GM12878 (cell line): ENCODE results near the gene MAPK1IP1L. TPM values are rescaled to one million over a fixed set of nuclear protein-coding genes. Genes with fewer than 3 reads are reported as not detected.

Experiments used
- FOXK2 ChIP-seq: fragments of 450-650 bp; IDR thresholded peaks from 2 replicates; pipeline ENCODE4 v1.6.1; 2017; ENCODE audit warnings: mild to moderate bottlenecking, moderate library complexity
- IKZF2 ChIP-seq, 2 experiments: fragments of 450-650 bp; IDR thresholded peaks; 2 replicates each; pipeline ENCODE4 v1.6.1; 2017; ENCODE audit warnings: mild to moderate bottlenecking in 2 of 2, moderate library complexity in 2 of 2
- MEF2B ChIP-seq: fragments of 450-650 bp; IDR thresholded peaks from 2 replicates; pipeline ENCODE4 v1.6.1; 2018; ENCODE audit warnings: mild to moderate bottlenecking, moderate library complexity; ENCODE audit not compliant: partially characterized antibody, poor library complexity, severe bottlenecking
- MTA3 ChIP-seq: IDR thresholded peaks from 2 replicates; pipeline ENCODE4 v1.6.1; 2012; ENCODE audit warnings: low read length, inconsistent platforms, borderline replicate concordance
- NBN ChIP-seq: fragments of 450-650 bp; IDR thresholded peaks from 2 replicates; pipeline ENCODE4 v1.6.1; 2016
- NR2C1 ChIP-seq: fragments of 450-650 bp; IDR thresholded peaks from 2 replicates; pipeline ENCODE4 v1.6.1; 2017; ENCODE audit warnings: antibody characterized with exemption, mild to moderate bottlenecking, moderate library complexity
- NRF1 ChIP-seq: conservative IDR thresholded peaks from 2 replicates; pipeline ENCODE4 v1.6.1; 2011; ENCODE audit warnings: mild to moderate bottlenecking, low read depth, low read length, improper control_type of control experiment
- PAX8 ChIP-seq: fragments of 450-650 bp; IDR thresholded peaks from 2 replicates; pipeline ENCODE4 v1.6.1; 2017; ENCODE audit warnings: mild to moderate bottlenecking, moderate library complexity
- PML ChIP-seq: IDR thresholded peaks from 2 replicates; pipeline ENCODE4 v1.6.1; 2012; ENCODE audit warnings: low read length, inconsistent platforms
- RB1 ChIP-seq: fragments of 450-650 bp; formaldehyde crosslinking; IDR thresholded peaks from 2 replicates; pipeline ENCODE4 v1.6.1; 2017; ENCODE audit warnings: mild to moderate bottlenecking, borderline replicate concordance
- RBBP5 ChIP-seq: fragments of 200-600 bp; sonication (generic); conservative IDR thresholded peaks from 2 replicates; pipeline ENCODE4 v1.6.1; 2016
- SMAD5 ChIP-seq: IDR thresholded peaks from 2 replicates; pipeline ENCODE4 v1.6.1; 2016; ENCODE audit warnings: antibody characterized with exemption, low read depth
- SP1 ChIP-seq: IDR thresholded peaks from one replicate; pipeline ENCODE4 v1.6.1; 2011; ENCODE audit warnings: low read depth, low read length
- TAF1 ChIP-seq: IDR thresholded peaks from 2 replicates; pipeline ENCODE4 v1.6.1; 2011; ENCODE audit warnings: mild to moderate bottlenecking, low read depth, low read length, borderline replicate concordance
- TBL1XR1 ChIP-seq: IDR thresholded peaks from 2 replicates; pipeline ENCODE4 v1.6.1; 2012; ENCODE audit warnings: low read depth, low read length, improper control_type of control experiment
- ZNF207 ChIP-seq: fragments of 450-650 bp; IDR thresholded peaks from 2 replicates; pipeline ENCODE4 v1.6.1; 2014; ENCODE audit warnings: antibody characterized with exemption, mild to moderate bottlenecking, borderline replicate concordance
- ZNF384 ChIP-seq: IDR thresholded peaks from 2 replicates; pipeline ENCODE4 v1.6.1; 2012; ENCODE audit warnings: low read depth, mild to moderate bottlenecking, low read length, improper control_type of control experiment, borderline replicate concordance
- ZSCAN29 ChIP-seq: fragments of 450-650 bp; IDR thresholded peaks from 2 replicates; pipeline ENCODE4 v1.6.1; 2017; ENCODE audit warnings: mild to moderate bottlenecking, moderate library complexity
- ZZZ3 ChIP-seq: IDR thresholded peaks from 2 replicates; pipeline ENCODE4 v1.6.1; 2011; ENCODE audit warnings: low read depth; ENCODE audit not compliant: control insufficient read depth, insufficient read length
- polyA plus RNA-seq, 11 experiments: library from polyadenylated mRNA; depleted of rRNA in 4 of 11; unstranded in 6 of 11; stranded (reverse) in 5 of 11; fragments of >200 nt; fragmentation: Nextera tagmentation in 4 of 11; fragmentation: Illumina TruSeq in 1 of 11; extraction: Ambion mirVana in 4 of 11; extraction: Trizol in 1 of 11; gene quantifications; 1 replicate in 1 of 11; 2 replicates in 10 of 11; pipeline versions ENCODE4 v1.2.1 to v1.2.3, GENCODE V29; 2011 to 2016; ENCODE audit warnings: inconsistent platforms in 2 of 11, missing spikeins in 2 of 11, low read depth in 1 of 11
- total RNA-seq, 4 experiments: library from RNA; depleted of rRNA in 3 of 4; stranded (reverse); fragments of >200 nt in 3 of 4; fragmentation: Illumina TruSeq in 1 of 4; extraction: Trizol in 1 of 4; gene quantifications; 2 replicates each; pipeline versions ENCODE4 v1.2.1 to v1.2.3, GENCODE V29; 2013 to 2021
- TF ChIP-seq, protein P1 (sequence below): IDR thresholded peaks from 2 replicates; pipeline ENCODE4 v1.6.1; 2012; ENCODE audit warnings: low read depth, low read length, improper control_type of control experiment
- TF ChIP-seq, protein P2 (sequence below): fragments of 150-350 bp; IDR thresholded peaks from 2 replicates; pipeline ENCODE4 v1.6.1; 2016; ENCODE audit warnings: low read depth, low read length
- TF ChIP-seq, protein P3 (sequence below): IDR thresholded peaks from 2 replicates; pipeline ENCODE4 v1.6.1; 2012; ENCODE audit warnings: low read length, inconsistent platforms
- TF ChIP-seq, protein P4 (sequence below): IDR thresholded peaks from 2 replicates; pipeline ENCODE4 v1.6.1; 2011; ENCODE audit warnings: borderline replicate concordance, low read depth, mild to moderate bottlenecking, moderate library complexity, mixed read lengths, low read length; ENCODE audit not compliant: insufficient read depth; ENCODE audit errors: extremely low read length

The MAPK1IP1L gene
- total and polyA plus RNA-seq, 10 of the 15 experiments (the other 5 are each of a cell fraction or from before 2014, with no cell fraction given), result 44.6 to 117 (median 73.0) TPM

DNA sequence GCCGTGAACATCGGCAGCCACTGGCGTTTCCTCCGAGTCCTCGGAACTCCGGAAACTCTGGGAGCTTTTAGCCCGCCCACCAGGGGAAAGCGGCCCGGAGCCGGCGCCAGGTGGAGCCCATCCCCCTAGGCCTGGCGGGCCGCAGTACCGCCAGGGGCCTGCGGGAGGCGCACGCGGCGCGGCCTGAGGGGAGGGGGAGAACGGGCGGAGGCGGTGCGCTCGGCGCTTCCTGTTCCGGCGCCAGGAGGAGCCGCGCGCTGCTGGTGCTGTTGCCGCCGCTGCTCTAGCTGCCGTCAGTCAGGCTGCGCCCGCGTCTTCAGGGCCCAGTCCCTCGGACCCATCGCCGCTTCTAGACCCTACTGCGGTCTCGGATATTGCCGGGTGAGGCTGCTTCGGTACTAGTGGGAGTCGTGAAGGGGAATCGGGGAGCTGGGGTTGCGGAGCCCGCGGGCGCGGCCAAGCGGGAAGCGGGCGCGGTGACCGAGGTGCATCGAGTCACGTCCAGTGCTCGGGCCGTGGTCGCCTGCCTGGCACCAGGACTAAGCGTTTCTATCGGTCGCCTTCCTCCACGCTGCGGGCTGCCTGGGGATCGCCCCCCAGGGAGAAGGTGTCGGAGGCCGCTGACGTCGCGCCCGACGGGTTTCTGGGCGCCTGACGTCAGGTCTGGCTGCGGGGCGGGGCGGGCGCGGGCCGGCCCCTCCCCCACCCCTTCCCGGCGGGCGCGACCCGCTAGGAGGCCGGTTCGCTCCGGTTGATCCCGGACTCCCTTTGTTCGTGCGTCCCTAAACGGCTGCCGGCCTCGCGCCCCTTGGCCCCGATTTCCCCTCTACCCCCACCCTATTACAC is at the start of gene MAPK1IP1L (continued):
- TF ChIP-seq MEF2B, result peak; percentile 84
- peak; percentile 6; the same call in 1 of the 2 replicates for TF ChIP-seq NRF1
- no peak for TF ChIP-seq PAX8
- peak; percentile 28; the same call in 1 of the 2 replicates for TF ChIP-seq NR2C1
- no peak; the same call in 1 of the 2 replicates for TF ChIP-seq ZNF384
- TF ChIP-seq, protein P1, sequence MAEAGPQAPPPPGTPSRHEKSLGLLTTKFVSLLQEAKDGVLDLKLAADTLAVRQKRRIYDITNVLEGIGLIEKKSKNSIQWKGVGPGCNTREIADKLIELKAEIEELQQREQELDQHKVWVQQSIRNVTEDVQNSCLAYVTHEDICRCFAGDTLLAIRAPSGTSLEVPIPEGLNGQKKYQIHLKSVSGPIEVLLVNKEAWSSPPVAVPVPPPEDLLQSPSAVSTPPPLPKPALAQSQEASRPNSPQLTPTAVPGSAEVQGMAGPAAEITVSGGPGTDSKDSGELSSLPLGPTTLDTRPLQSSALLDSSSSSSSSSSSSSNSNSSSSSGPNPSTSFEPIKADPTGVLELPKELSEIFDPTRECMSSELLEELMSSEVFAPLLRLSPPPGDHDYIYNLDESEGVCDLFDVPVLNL, result peak; percentile 56
- peak; percentile 98 for TF ChIP-seq PML
- TF ChIP-seq TAF1, result peak; percentile 81
- peak; percentile 98 for TF ChIP-seq NBN
- no peak for TF ChIP-seq MTA3
- TF ChIP-seq SMAD5, result peak; percentile 94
- peak; percentile 84 for TF ChIP-seq ZNF207
- TF ChIP-seq, protein P2, sequence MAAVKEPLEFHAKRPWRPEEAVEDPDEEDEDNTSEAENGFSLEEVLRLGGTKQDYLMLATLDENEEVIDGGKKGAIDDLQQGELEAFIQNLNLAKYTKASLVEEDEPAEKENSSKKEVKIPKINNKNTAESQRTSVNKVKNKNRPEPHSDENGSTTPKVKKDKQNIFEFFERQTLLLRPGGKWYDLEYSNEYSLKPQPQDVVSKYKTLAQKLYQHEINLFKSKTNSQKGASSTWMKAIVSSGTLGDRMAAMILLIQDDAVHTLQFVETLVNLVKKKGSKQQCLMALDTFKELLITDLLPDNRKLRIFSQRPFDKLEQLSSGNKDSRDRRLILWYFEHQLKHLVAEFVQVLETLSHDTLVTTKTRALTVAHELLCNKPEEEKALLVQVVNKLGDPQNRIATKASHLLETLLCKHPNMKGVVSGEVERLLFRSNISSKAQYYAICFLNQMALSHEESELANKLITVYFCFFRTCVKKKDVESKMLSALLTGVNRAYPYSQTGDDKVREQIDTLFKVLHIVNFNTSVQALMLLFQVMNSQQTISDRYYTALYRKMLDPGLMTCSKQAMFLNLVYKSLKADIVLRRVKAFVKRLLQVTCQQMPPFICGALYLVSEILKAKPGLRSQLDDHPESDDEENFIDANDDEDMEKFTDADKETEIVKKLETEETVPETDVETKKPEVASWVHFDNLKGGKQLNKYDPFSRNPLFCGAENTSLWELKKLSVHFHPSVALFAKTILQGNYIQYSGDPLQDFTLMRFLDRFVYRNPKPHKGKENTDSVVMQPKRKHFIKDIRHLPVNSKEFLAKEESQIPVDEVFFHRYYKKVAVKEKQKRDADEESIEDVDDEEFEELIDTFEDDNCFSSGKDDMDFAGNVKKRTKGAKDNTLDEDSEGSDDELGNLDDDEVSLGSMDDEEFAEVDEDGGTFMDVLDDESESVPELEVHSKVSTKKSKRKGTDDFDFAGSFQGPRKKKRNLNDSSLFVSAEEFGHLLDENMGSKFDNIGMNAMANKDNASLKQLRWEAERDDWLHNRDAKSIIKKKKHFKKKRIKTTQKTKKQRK, result no peak
- TF ChIP-seq SP1, result peak; percentile 76
- TF ChIP-seq RB1, result peak; percentile 87; the same call in 1 of the 2 replicates
- no peak for TF ChIP-seq ZZZ3
- peak; percentile 83 to 84 for TF ChIP-seq IKZF2 (IDR thresholded peaks at IDR 0.05)
- TF ChIP-seq TBL1XR1, result peak; percentile 53; the same call in 1 of the 2 replicates
- TF ChIP-seq, protein P3, sequence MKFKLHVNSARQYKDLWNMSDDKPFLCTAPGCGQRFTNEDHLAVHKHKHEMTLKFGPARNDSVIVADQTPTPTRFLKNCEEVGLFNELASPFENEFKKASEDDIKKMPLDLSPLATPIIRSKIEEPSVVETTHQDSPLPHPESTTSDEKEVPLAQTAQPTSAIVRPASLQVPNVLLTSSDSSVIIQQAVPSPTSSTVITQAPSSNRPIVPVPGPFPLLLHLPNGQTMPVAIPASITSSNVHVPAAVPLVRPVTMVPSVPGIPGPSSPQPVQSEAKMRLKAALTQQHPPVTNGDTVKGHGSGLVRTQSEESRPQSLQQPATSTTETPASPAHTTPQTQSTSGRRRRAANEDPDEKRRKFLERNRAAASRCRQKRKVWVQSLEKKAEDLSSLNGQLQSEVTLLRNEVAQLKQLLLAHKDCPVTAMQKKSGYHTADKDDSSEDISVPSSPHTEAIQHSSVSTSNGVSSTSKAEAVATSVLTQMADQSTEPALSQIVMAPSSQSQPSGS, result no peak; the same call in 1 of the 2 replicates
- TF ChIP-seq ZSCAN29, result 0 out of 2 replicates have a peak, but pooled peaks have one; percentile 47
- TF ChIP-seq, protein P4, sequence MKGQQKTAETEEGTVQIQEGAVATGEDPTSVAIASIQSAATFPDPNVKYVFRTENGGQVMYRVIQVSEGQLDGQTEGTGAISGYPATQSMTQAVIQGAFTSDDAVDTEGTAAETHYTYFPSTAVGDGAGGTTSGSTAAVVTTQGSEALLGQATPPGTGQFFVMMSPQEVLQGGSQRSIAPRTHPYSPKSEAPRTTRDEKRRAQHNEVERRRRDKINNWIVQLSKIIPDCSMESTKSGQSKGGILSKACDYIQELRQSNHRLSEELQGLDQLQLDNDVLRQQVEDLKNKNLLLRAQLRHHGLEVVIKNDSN, result no peak
- TF ChIP-seq FOXK2, result no peak
- 0 out of 2 replicates have a peak, but pooled peaks have one; percentile 42 for TF ChIP-seq RBBP5
